GM18505 (cell line): ENCODE results near the gene GDPD4.

ENCODE experiments used
- ATAC-seq: cut with Tn5 transposase; IDR thresholded peaks from one replicate; pipeline ENCODE4 v1.9.1; 2021; ENCODE audit not compliant: unreplicated experiment
- POLR2A ChIP-seq: IDR thresholded peaks from 4 replicates; pipeline ENCODE4 v1.6.1; 2011; ENCODE audit warnings: borderline replicate concordance; ENCODE audit not compliant: insufficient read depth, insufficient read length; ENCODE audit errors: extremely low read depth

GDPD4 gene

DNA sequence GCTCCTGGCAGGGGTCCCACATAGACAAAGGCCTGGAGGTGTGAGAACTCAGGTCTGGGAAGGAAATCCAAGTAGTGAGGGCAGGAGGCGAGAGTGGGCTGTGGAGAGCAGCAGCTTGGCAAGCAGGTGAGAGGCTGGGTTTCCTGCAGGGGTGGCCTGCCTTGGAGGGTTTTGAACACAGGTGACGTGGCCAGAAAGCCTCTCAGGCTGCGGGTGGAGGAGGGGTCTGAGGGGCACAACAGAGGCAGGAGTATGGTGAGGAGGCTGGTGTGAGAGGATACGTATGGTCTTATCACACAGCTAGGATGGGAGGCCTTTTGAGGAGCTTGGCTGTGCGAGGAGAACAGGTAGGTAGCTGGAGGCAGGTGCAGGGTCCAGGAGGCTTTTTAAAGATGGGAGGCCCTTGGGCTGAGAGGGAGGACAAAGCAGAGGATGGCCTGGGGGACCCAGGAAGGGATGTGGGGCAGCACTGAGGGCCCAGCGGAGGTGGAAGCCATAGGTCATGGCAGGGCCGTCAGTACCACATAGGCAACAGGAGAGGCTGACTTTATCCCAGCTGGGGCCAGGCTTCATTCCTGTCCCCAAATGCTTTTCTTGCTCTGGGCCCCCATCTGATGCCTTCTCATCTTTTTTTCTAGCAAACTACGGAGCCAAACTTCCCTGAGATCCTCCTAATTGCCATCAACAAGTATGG lies 89.0 kb downstream of the GDPD4 start:
- no peak for ATAC-seq
- no peak for TF ChIP-seq POLR2A

GRCh38 chr11:77211594-77212251 lies 89.8 kb downstream of the GDPD4 start:
- no peak for ATAC-seq
- no peak for TF ChIP-seq POLR2A

GRCh38 chr11:77211040-77211451 lies 90.4 kb downstream of the GDPD4 start:
- no peak for TF ChIP-seq POLR2A
- ATAC-seq, result no peak

- no peak for TF ChIP-seq POLR2A
- no peak for ATAC-seq
These were observed 91.8 kb downstream of the GDPD4 start for GRCh38 chr11:77209663-77210062.

DNA sequence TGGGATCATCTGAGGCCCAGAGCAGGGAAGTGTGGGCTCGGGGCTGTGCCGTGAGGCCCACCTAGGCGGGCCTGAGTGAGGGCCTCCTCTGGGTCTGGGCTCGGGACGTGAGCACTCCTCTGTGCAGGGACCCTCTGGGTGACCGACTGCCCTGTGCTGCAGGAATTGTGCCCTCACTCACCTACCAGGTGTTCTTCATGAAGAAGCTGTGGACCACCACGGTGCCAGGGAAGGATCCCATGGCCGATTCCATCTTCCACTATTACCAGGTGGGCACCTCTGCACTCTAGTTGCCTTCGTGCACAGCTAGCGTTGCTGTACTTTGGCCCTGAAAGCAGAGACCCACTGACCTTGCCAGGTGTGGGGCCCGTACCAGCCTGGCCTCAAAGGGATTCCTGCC lies 93.0 kb downstream of the GDPD4 start:
- ATAC-seq, result no peak
- TF ChIP-seq POLR2A, result no peak

GRCh38 chr11:77207618-77208313 lies 93.7 kb downstream of the GDPD4 start:
- TF ChIP-seq POLR2A, result no peak
- no peak for ATAC-seq

DNA sequence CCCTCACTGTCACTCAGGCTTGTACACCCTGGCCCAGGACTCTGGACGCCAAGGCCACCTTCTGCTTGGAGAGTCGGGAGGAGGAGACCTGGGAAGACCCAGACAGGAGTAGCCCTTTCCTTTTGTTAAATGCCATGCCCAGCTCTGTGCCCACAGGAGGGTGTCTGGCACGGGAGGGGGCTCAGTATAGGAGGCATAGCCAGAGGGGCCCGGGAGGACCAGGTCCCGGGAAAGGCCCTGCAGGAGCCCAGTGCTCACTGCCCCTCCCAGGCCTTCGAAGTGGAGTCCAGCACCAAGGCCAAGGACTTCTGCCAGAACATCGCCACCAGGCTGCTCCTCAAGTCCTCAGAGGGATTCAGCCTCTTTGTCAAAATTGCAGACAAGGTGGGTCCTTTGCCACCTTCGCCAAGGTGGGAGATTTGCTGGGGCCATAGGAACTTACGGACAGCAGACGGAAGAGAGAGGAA lies 94.4 kb downstream of the GDPD4 start:
- TF ChIP-seq POLR2A, result no peak

DNA sequence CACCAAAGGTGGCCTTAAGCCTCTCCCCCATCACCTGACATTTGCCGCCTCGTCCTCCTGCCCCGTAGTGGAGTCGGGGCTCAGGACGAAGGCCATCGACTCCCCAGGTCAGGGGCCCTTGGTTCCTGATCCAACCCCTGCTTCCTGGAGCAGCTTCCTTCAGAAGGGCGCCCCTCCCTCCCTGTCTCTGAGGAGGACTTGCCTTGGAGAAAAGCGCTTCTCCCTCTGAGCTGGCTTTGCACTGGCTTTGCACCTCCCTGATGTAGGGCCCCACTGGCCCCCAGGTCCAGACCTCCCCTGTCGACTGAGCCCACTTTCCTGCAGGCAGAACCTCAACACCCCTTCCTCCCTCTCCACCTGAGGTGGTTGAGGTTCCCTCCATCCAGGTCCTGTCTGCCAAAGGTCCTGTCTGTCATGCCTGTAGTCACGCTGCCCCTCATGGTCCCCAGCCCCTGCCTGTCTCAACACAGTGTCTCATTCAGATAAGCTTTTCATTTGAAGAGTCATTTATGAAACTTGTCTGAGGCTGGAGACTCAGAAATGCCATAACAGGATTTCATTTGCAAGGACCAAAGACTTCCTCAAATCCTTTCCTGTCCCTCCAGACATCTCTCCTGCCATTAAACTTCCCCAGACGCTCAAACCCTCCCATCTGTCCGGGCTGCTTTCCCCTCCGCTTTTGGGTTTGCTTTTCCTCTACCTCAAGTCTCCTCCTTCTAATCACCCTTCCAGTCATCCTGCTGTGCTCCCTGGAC lies 95.0 kb downstream of the GDPD4 start:
- TF ChIP-seq POLR2A, result no peak
- ATAC-seq, result no peak

More for the DNA sequence above, 94.4 kb downstream of the GDPD4 start:
- no peak for ATAC-seq

GRCh38 chr11:77205467-77206263 lies 95.8 kb downstream of the GDPD4 start:
- ATAC-seq, result no peak
- no peak for TF ChIP-seq POLR2A

- TF ChIP-seq POLR2A, result no peak
- ATAC-seq, result no peak
These were observed 96.6 kb downstream of the GDPD4 start for GRCh38 chr11:77204754-77205466.

DNA sequence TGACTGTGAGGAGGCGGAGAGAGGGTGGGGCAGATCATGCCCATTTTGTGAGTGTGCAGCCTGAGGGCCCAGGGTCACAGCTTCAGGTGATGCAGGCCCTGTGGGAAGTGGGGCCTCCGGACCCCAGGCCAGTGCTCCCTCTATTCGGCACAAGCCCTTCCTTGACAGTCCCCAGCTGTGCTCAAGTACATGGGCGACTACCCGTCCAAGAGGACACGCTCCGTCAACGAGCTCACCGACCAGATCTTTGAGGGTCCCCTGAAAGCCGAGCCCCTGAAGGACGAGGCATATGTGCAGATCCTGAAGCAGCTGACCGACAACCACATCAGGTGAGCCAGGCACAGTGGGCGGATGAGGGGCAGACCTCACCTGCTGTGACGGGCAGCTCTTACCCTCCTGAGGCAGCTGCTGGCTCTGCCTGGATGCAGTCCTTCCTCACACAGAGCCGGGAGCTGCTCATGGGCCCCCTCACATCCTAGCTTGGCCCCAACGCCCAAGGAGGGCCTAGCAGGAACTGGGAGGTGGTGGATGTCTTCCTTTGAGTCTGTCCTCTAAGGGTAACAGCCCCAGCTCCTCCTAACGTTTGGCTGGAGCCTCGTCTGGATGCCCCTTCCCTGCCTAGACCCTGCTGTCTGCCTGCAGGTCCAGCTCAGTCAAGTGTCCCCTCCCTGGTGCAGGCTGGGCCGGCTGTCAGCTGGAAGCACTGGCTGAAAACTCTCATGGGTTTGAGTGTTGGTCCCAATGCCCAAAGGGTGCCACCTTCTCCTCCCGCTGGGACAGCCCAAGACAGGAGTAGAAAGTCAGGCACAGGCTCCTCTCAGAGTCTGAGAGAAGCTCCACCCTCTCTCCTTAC lies 97.4 kb downstream of the GDPD4 start:
- TF ChIP-seq POLR2A, result no peak
- no peak for ATAC-seq
